22Rv1 (cell line): ENCODE measurements around the gene NEURL2.

Experiments used
- H3K27ac ChIP-seq: fragments of 450-650 bp; 2 replicates; pipeline ENCODE4 v1.5.1; 2017
- CTCF ChIP-seq: fragments of 450-650 bp; IDR thresholded peaks from 2 replicates; pipeline ENCODE4 v1.5.1; 2017; ENCODE audit warnings: mild to moderate bottlenecking
- ZFX ChIP-seq: fragments of 450-650 bp; IDR thresholded peaks from 2 replicates; pipeline ENCODE4 v1.6.1; 2017; ENCODE audit warnings: antibody characterized with exemption, borderline replicate concordance

The NEURL2 gene

GRCh38 chr20:45924391-45925261, 33.6 kb upstream of the NEURL2 start:
- no peak overlapping the region for H3K27ac ChIP-seq
- TF ChIP-seq CTCF (no peak), ZFX (no peak)

- no peak overlapping the region for H3K27ac ChIP-seq
- TF ChIP-seq ZFX, result no peak
Measured at GRCh38 chr20:45921337-45922189, 30.6 kb upstream of the NEURL2 start.

- H3K27ac ChIP-seq, result no peak overlapping the region
- no peak for TF ChIP-seq CTCF
- TF ChIP-seq ZFX, result no peak
Measured at GRCh38 chr20:45920462-45921336, 29.7 kb upstream of the NEURL2 start.

GRCh38 chr20:45919542-45920399, 28.8 kb upstream of the NEURL2 start:
- TF ChIP-seq ZFX (no peak), CTCF (no peak)
- no peak overlapping the region for H3K27ac ChIP-seq

GRCh38 chr20:45918779-45919537, 27.9 kb upstream of the NEURL2 start:
- no peak overlapping the region for H3K27ac ChIP-seq
- TF ChIP-seq ZFX (no peak), CTCF (no peak)

- H3K27ac ChIP-seq, result no peak overlapping the region
- TF ChIP-seq ZFX, result no peak
- TF ChIP-seq CTCF, result no peak
Measured at GRCh38 chr20:45918182-45918737, 27.3 kb upstream of the NEURL2 start.
